Measurements from ENCODE around the gene JARID2.

JARID2 gene

DNA sequence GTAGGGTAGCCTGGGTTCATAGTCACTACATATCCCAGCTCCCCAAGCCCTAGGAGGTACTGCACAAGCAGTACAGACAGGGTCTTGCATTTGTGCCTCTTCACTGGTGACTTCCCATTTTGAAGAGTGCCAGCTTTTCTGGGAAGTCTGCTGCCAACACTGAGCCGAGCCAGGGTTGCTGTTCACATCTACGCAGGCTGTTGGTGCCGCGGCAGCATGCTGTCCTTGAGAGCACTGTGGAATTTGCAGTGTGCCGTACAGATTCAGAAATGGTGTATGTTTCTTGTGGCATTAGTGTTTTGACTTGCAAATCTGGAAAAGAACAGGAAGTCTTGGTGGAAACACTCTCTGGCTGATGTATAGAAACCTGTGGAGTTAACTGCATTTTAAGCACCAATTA is 67.5 kb downstream of the JARID2 start:
- peaks cover 6% of the 10 kb centered on the region for H3K4me1 ChIP-seq
- peaks cover 60% of the 10 kb centered on the region for H3K79me2 ChIP-seq

DNA sequence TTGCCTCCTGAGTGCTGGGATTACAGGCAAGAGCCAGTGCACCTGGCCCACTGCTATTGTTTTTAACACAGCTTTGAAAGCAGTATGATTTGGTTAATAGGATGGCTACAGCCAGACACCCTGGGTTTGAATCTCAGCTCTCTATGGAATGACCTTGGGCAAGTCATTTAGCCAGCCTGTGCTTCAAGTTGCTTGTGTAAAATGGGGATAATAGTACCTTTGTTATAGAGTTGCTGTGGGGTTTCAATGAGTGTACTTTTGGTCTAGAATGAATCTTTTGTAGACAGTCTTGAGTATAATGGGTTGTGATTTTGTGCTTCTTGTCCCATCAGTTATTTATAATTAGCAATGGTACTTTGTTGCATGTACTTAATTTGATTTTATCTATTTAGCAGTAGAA is 70.9 kb downstream of the JARID2 start:
- peaks cover 2% of the 10 kb centered on the region for H3K4me1 ChIP-seq
- H2AFZ ChIP-seq, result no peak overlapping the region
- H3K4me2 ChIP-seq (ENCODE audit: low read length), result no peak overlapping the region
- no peaks in the 10 kb centered on the region for H3K36me3 ChIP-seq (ENCODE audit: control insufficient read depth, insufficient read depth, low read length)
- H3K9ac ChIP-seq, result no peak overlapping the region
- H3K79me2 ChIP-seq, result peaks cover 50% of the 10 kb centered on the region
- H3K27ac ChIP-seq, result no peak overlapping the region
- H3K9me3 ChIP-seq (ENCODE audit: control insufficient read depth, low read length), result no peaks in the 10 kb centered on the region
- TF ChIP-seq, protein P1, sequence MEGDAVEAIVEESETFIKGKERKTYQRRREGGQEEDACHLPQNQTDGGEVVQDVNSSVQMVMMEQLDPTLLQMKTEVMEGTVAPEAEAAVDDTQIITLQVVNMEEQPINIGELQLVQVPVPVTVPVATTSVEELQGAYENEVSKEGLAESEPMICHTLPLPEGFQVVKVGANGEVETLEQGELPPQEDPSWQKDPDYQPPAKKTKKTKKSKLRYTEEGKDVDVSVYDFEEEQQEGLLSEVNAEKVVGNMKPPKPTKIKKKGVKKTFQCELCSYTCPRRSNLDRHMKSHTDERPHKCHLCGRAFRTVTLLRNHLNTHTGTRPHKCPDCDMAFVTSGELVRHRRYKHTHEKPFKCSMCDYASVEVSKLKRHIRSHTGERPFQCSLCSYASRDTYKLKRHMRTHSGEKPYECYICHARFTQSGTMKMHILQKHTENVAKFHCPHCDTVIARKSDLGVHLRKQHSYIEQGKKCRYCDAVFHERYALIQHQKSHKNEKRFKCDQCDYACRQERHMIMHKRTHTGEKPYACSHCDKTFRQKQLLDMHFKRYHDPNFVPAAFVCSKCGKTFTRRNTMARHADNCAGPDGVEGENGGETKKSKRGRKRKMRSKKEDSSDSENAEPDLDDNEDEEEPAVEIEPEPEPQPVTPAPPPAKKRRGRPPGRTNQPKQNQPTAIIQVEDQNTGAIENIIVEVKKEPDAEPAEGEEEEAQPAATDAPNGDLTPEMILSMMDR (IDR thresholded peaks at IDR 0.05), result no peak
- no peaks in the 10 kb centered on the region for H3K27me3 ChIP-seq (ENCODE audit: control insufficient read depth, insufficient read depth, low read length)
- no peak overlapping the region for H3K4me3 ChIP-seq (ENCODE audit: low read depth, low read length)

More for the DNA sequence above, 67.5 kb downstream of the JARID2 start:
- Histone ChIP-seq H3K4me3 (ENCODE audit: low read depth, low read length) (no peak overlapping the region), H3K9ac (no peak overlapping the region), H3K36me3 (ENCODE audit: control insufficient read depth, insufficient read depth, low read length) (no peaks in the 10 kb centered on the region), H3K27me3 (ENCODE audit: control insufficient read depth, insufficient read depth, low read length) (no peaks in the 10 kb centered on the region), H3K4me2 (ENCODE audit: low read length) (no peak overlapping the region), H2AFZ (no peak overlapping the region), H3K9me3 (ENCODE audit: control insufficient read depth, low read length) (no peaks in the 10 kb centered on the region), H3K27ac (no peak overlapping the region)
- TF ChIP-seq, protein P1 (IDR thresholded peaks at IDR 0.05), result no peak

DNA sequence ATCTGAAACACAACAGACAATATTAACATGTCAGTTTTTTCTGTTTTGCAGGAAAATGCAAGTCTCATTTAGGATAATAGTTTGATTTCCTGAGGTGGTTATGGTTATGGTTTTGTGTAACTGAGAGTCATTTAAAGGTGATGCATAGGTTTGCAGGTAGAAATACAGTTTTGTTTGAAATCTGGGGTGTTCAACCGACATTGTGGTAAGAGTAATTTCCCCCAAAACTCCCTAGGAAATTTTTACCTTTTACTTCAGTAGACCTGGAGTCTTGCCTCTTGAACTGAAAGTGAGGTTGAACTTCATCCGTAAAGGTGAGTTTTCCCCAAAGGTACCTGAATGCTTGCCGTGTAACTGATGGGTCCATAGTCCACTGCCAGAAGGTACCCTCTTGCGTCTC is 71.4 kb downstream of the JARID2 start:
- no peak overlapping the region for H3K9ac ChIP-seq
- no peaks in the 10 kb centered on the region for H3K27me3 ChIP-seq (ENCODE audit: control insufficient read depth, insufficient read depth, low read length)
- H3K36me3 ChIP-seq (ENCODE audit: control insufficient read depth, insufficient read depth, low read length), result no peaks in the 10 kb centered on the region
- H3K79me2 ChIP-seq, result peaks cover 49% of the 10 kb centered on the region
- peaks cover 2% of the 10 kb centered on the region for H3K4me1 ChIP-seq
- H3K4me3 ChIP-seq (ENCODE audit: low read depth, low read length), result no peak overlapping the region
- TF ChIP-seq, protein P1 (IDR thresholded peaks at IDR 0.05), result no peak
- H3K9me3 ChIP-seq (ENCODE audit: control insufficient read depth, low read length), result no peaks in the 10 kb centered on the region
- H2AFZ ChIP-seq, result no peak overlapping the region
- H3K4me2 ChIP-seq (ENCODE audit: low read length), result no peak overlapping the region
- no peak overlapping the region for H3K27ac ChIP-seq

DNA sequence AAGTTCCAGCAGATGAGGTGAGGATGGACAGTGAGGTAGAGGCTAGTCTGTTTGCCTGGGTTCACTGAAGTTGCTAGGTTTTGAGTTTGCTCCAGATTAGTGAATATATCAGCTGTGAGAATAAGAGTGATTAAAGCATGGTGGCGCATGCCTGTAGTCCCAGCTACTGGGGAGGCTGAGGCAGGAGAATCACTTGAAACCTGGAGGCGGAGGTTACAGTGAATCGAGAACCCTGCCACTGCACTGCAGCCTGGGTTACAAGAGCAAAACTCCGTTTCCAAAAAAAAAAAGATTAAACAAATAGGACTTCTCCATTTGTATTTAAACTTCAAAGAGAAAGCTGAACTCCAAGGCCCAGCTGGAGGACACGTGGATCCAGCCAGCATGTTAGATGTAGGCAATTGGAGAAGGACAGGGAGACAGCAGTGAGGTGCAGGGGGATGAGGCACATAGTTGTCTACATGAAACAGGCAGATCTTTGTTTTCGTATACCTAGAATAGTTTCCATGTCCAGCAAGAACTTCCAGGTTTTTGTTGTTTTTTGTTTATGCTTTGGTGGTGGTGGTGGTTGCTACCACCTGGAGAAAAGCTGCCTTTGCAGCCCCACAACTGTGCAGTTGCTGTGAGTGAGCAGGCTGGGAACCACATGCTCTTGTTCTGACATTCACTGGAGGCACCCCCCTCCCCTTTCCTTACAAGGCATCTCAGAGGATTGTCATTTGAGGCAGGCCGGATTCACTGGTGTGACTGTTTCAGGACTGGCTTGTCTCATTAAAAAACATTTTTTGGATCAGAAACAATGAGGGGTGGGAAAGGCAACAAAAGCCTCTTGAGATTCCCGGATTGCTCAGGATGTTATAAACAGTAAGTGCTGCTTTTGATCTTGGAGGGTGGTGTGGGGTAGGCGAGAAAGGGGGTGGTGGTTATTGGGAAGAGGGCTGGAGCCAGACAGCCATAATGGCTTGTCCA is 72.3 kb downstream of the JARID2 start:
- Histone ChIP-seq H3K36me3 (ENCODE audit: control insufficient read depth, insufficient read depth, low read length) (no peaks in the 10 kb centered on the region), H3K27ac (no peak overlapping the region)
- TF ChIP-seq, protein P1 (IDR thresholded peaks at IDR 0.05), result no peak

More for the DNA sequence above, 72.3 kb downstream of the JARID2 start:
- Histone ChIP-seq H3K79me2 (peaks cover 39% of the 10 kb centered on the region), H3K4me2 (ENCODE audit: low read length) (no peak overlapping the region), H3K27me3 (ENCODE audit: control insufficient read depth, insufficient read depth, low read length) (no peaks in the 10 kb centered on the region), H3K4me1 (peaks cover 5% of the 10 kb centered on the region), H3K4me3 (ENCODE audit: low read depth, low read length) (no peak overlapping the region), H2AFZ (no peak overlapping the region), H3K9ac (no peak overlapping the region), H3K9me3 (ENCODE audit: control insufficient read depth, low read length) (no peaks in the 10 kb centered on the region)

All from parathyroid adenoma (tissue), 2 donors.